GM12878 (cell line): Measurements from ENCODE around the gene NT5M. TPM values are rescaled to one million over a fixed set of nuclear protein-coding genes. Genes with fewer than 3 reads are reported as not detected.

Source experiments
- ATAC-seq: fragments of 200-7000 bp; cut with Tn5 transposase; 3 replicates; pipeline ENCODE4 v1.9.1; 2020; ENCODE audit warnings: mild to moderate bottlenecking, moderate library complexity
- BruUV-seq: library from RNA; stranded (reverse); fragments of 400-500 nt; replicated peaks from 2 replicates; lab custom pipeline; 2021; lab: Mats Ljungman, UMichigan
- CTCF ChIA-PET: fragments of 300-600 bp; sonication (Branson Sonifier 250); formaldehyde crosslinking; extraction: SDS; loops from one replicate; lab custom pipeline; 2021; ENCODE audit warnings: inconsistent platforms; lab: Yijun Ruan, JAX
- POLR2A ChIA-PET: fragments of 350-600 bp; formaldehyde crosslinking; extraction: SDS; loops from one replicate; lab custom pipeline; 2021; ENCODE audit warnings: inconsistent platforms; lab: Charles Lee
- RAD21 ChIA-PET: fragments of 300-600 bp; sonication (Branson Sonifier 250); formaldehyde crosslinking; loops from one replicate; lab custom pipeline; 2023; ENCODE audit warnings: antibody characterized with exemption; ENCODE audit not compliant: unreplicated experiment; lab: Charles Lee
- SMC1A ChIA-PET: fragments of 300-600 bp; sonication (Branson Sonifier 250); formaldehyde crosslinking; loops from one replicate; lab custom pipeline; 2023; ENCODE audit not compliant: unreplicated experiment, uncharacterized antibody; lab: Charles Lee
- DNase-seq: peaks from one replicate; pipeline ENCODE4 v3.0.0-alpha.2; 2011; ENCODE audit warnings: low read depth, low spot score
- FAIRE-seq: peaks from 3 replicates; lab custom pipeline; 2011; peaks lifted over from hg19 to GRCh38; lab: Jason Lieb, UNC
- H2AFZ ChIP-seq: 2 replicates; pipeline ENCODE4 v1.6.0; 2011; ENCODE audit warnings: low read depth, low read length, control low read depth; ENCODE audit not compliant: control insufficient read depth
- H3K27ac ChIP-seq: 2 replicates; pipeline ENCODE4 v1.5.1; 2011; ENCODE audit warnings: control low read depth; ENCODE audit not compliant: control insufficient read depth, insufficient read depth
- H3K27me3 ChIP-seq, 2 experiments: replicated peaks in 1 of 2; 2 replicates each; pipeline versions ENCODE4 v1.6.0 to v1.6.1; 2011; ENCODE audit warnings: low read length in 1 of 2; ENCODE audit not compliant: control insufficient read depth in 2 of 2, insufficient read depth in 2 of 2
- H3K36me3 ChIP-seq, 2 experiments: 2 replicates each; pipeline ENCODE4 v1.5.1; 2011; ENCODE audit warnings: low read length in 1 of 2; ENCODE audit not compliant: control insufficient read depth in 2 of 2, insufficient read depth in 2 of 2
- H3K4me1 ChIP-seq: 2 replicates; pipeline ENCODE4 v1.6.1; 2011; ENCODE audit warnings: mild to moderate bottlenecking, low read length, moderate library complexity, mixed read lengths; ENCODE audit not compliant: control insufficient read depth, insufficient read depth
- H3K4me2 ChIP-seq: 2 replicates; pipeline ENCODE4 v1.6.0; 2011; ENCODE audit warnings: control low read depth; ENCODE audit not compliant: control insufficient read depth, insufficient read depth
- H3K4me3 ChIP-seq: fragments of 200-600 bp; sonication (generic); 2 replicates; pipeline ENCODE4 v1.5.1; 2016
- H3K79me2 ChIP-seq: 2 replicates; pipeline ENCODE4 v1.6.0; 2011; ENCODE audit warnings: low read length; ENCODE audit not compliant: control insufficient read depth, insufficient read depth
- H3K9ac ChIP-seq: 2 replicates; pipeline ENCODE4 v1.8.0; 2011; ENCODE audit warnings: low read length, control low read depth, mixed read lengths; ENCODE audit not compliant: control insufficient read depth, insufficient read depth
- H3K9me3 ChIP-seq: replicated peaks from 3 replicates; pipeline ENCODE4 v1.5.1; 2011; ENCODE audit warnings: mild to moderate bottlenecking, low read length; ENCODE audit not compliant: control insufficient read depth, insufficient read depth
- H4K20me1 ChIP-seq: 2 replicates; pipeline ENCODE4 v1.6.0; 2011; ENCODE audit not compliant: control insufficient read depth, insufficient read depth
- BACH1 ChIP-seq: fragments of 450-650 bp; IDR thresholded peaks from 2 replicates; pipeline ENCODE4 v1.6.1; 2017; ENCODE audit warnings: mild to moderate bottlenecking, borderline replicate concordance
- CBX3 ChIP-seq: fragments of 200-600 bp; sonication (generic); IDR thresholded peaks from 2 replicates; pipeline ENCODE4 v1.6.1; 2016; ENCODE audit warnings: low read depth, borderline replicate concordance
- NR2C1 ChIP-seq: fragments of 450-650 bp; IDR thresholded peaks from 2 replicates; pipeline ENCODE4 v1.6.1; 2017; ENCODE audit warnings: antibody characterized with exemption, mild to moderate bottlenecking, moderate library complexity
- NR2F1 ChIP-seq: fragments of 450-650 bp; conservative IDR thresholded peaks from 2 replicates; pipeline ENCODE4 v1.6.1; 2017; ENCODE audit warnings: mild to moderate bottlenecking
- RFX5 ChIP-seq: IDR thresholded peaks from 2 replicates; pipeline ENCODE4 v1.6.1; 2011; ENCODE audit warnings: low read depth, low read length, improper control_type of control experiment
- STAT1 ChIP-seq: fragments of 450-650 bp; conservative IDR thresholded peaks from 2 replicates; pipeline ENCODE4 v1.6.1; 2014; ENCODE audit warnings: antibody characterized with exemption, mild to moderate bottlenecking
- ZNF207 ChIP-seq: fragments of 450-650 bp; IDR thresholded peaks from 2 replicates; pipeline ENCODE4 v1.6.1; 2014; ENCODE audit warnings: antibody characterized with exemption, mild to moderate bottlenecking, borderline replicate concordance
- WGBS: methylation state at CpG from one replicate; pipeline ENCODE4 v1.1.6; 2016; ENCODE audit warnings: low lambda C conversion rate; ENCODE audit not compliant: insufficient replicate concordance, insufficient coverage; ENCODE audit errors: missing lambda C conversion rate; 5-methylcytosine and 5-hydroxymethylcytosine counted together
- in situ Hi-C: fragments of 300-500 bp; cut with MboI; formaldehyde crosslinking; loops from 9 replicates; pipeline ENCODE4 v1.14.3; 2018; ENCODE audit warnings: mixed read lengths
- intact Hi-C: fragments of 100-400 bp; cut with micrococcal nuclease; formaldehyde crosslinking; loops from one replicate; pipeline ENCODE4 v1.14.2; 2022; ENCODE audit not compliant: unreplicated experiment
- polyA plus RNA-seq, 11 experiments: library from polyadenylated mRNA; depleted of rRNA in 4 of 11; unstranded in 6 of 11; stranded (reverse) in 5 of 11; fragments of >200 nt; fragmentation: Nextera tagmentation in 4 of 11; fragmentation: Illumina TruSeq in 1 of 11; extraction: Ambion mirVana in 4 of 11; extraction: Trizol in 1 of 11; gene quantifications; 1 replicate in 1 of 11; 2 replicates in 10 of 11; pipeline versions ENCODE4 v1.2.1 to v1.2.3, GENCODE V29; 2011 to 2016; ENCODE audit warnings: inconsistent platforms in 2 of 11, missing spikeins in 2 of 11, low read depth in 1 of 11
- total RNA-seq, 4 experiments: library from RNA; depleted of rRNA in 3 of 4; stranded (reverse); fragments of >200 nt in 3 of 4; fragmentation: Illumina TruSeq in 1 of 4; extraction: Trizol in 1 of 4; gene quantifications; 2 replicates each; pipeline versions ENCODE4 v1.2.1 to v1.2.3, GENCODE V29; 2013 to 2021
- TF ChIP-seq, protein P1 (sequence below): fragments of 450-650 bp; IDR thresholded peaks from 2 replicates; pipeline ENCODE4 v1.6.1; 2018; ENCODE audit warnings: mild to moderate bottlenecking, low read depth, moderate library complexity; ENCODE audit not compliant: partially characterized antibody
- TF ChIP-seq, protein P2 (sequence below): fragments of 450-650 bp; formaldehyde crosslinking; IDR thresholded peaks from 2 replicates; pipeline ENCODE4 v1.5.0; 2022; ENCODE audit warnings: mild to moderate bottlenecking, missing genetic modification characterization
- TF ChIP-seq, protein P3 (sequence below): fragments of 450-650 bp; IDR thresholded peaks from 2 replicates; pipeline ENCODE4 v1.6.1; 2016; ENCODE audit warnings: mild to moderate bottlenecking
- TF ChIP-seq, protein P4 (sequence below), 3 experiments: IDR thresholded peaks in 2 of 3; conservative IDR thresholded peaks in 1 of 3; 2 replicates each; pipeline ENCODE4 v1.5.1; 2011; ENCODE audit warnings: low read depth in 3 of 3, low read length in 3 of 3, mild to moderate bottlenecking in 3 of 3, control low read depth in 2 of 3, moderate library complexity in 2 of 3, inconsistent platforms in 1 of 3, mixed read lengths in 1 of 3; ENCODE audit not compliant: control insufficient read depth in 2 of 3, insufficient read depth in 1 of 3; ENCODE audit errors: extremely low read depth in 1 of 3

The NT5M gene
- total and polyA plus RNA-seq, 10 of the 15 experiments (the other 5 are each of a cell fraction or from before 2014, with no cell fraction given): 0.18 to 14.1 (median 2.9) TPM

DNA sequence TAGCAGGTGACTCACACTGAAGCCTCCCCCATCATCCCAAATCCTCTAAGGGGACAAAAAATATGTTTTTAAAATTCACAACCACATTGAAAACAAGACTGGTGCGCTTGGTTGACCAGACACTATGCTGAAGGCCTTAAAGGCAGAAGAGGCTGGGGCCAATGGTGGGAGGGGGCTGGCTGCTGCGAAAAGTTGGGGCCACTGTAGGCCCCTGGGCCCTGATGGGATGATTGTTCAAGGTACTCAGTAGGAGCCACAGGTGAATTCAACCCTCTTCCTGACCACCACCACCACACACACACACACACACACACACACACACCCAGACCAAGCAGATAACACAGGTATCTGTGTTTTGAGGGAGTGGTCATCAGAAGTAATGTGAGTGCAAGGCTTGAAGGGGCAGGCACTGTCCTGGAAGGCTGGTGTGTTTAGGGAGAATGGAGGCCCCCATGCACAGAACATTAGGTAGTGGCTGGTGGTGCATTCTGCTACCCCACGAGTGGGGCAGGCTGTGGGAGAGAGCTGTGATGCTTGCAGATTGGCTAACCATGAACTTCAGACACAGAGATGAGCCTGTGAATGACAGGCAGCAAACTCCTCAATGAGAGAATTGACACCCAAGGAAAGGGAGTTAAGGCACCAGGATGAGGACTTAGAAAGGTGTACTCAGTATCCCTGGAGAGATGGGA, 55.0 kb downstream of the NT5M start:
- DNase-seq (no peak), FAIRE-seq (no peak), ATAC-seq (no peak)
- Histone ChIP-seq H3K27me3 (no peaks in the 10 kb centered on the region), H3K9ac (no peak overlapping the region), H3K4me1 (no peaks in the 10 kb centered on the region), H2AFZ (no peak overlapping the region), H3K27ac (no peak overlapping the region), H4K20me1 (no peaks in the 10 kb centered on the region), H3K4me3 (no peak overlapping the region), H3K36me3 (no peaks in the 10 kb centered on the region), H3K4me2 (no peak overlapping the region), H3K9me3 (no peaks in the 10 kb centered on the region), H3K79me2 (no peaks in the 10 kb centered on the region)
- in situ Hi-C loops: loop anchor here (5.0 to 10.0 kb wide), 4 partner anchors 84 to 507 kb away; partner anchors contain the start of gene RASD1
- ChIA-PET SMC1A (no interaction called here), RAD21 (interaction anchor here (1.5 kb wide), 1 partner anchor 284 kb away, joined by 4 read pairs; no protein-coding TSS in a partner anchor), CTCF (interaction anchor here (0.9 to 1.2 kb wide), 2 partner anchors 71 to 283 kb away, joined by 3 to 5 read pairs; no protein-coding TSS in a partner anchor), POLR2A (no interaction called here)
- TF ChIP-seq, protein P1, sequence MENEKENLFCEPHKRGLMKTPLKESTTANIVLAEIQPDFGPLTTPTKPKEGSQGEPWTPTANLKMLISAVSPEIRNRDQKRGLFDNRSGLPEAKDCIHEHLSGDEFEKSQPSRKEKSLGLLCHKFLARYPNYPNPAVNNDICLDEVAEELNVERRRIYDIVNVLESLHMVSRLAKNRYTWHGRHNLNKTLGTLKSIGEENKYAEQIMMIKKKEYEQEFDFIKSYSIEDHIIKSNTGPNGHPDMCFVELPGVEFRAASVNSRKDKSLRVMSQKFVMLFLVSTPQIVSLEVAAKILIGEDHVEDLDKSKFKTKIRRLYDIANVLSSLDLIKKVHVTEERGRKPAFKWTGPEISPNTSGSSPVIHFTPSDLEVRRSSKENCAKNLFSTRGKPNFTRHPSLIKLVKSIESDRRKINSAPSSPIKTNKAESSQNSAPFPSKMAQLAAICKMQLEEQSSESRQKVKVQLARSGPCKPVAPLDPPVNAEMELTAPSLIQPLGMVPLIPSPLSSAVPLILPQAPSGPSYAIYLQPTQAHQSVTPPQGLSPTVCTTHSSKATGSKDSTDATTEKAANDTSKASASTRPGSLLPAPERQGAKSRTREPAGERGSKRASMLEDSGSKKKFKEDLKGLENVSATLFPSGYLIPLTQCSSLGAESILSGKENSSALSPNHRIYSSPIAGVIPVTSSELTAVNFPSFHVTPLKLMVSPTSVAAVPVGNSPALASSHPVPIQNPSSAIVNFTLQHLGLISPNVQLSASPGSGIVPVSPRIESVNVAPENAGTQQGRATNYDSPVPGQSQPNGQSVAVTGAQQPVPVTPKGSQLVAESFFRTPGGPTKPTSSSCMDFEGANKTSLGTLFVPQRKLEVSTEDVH: no peak
- TF ChIP-seq, protein P2, sequence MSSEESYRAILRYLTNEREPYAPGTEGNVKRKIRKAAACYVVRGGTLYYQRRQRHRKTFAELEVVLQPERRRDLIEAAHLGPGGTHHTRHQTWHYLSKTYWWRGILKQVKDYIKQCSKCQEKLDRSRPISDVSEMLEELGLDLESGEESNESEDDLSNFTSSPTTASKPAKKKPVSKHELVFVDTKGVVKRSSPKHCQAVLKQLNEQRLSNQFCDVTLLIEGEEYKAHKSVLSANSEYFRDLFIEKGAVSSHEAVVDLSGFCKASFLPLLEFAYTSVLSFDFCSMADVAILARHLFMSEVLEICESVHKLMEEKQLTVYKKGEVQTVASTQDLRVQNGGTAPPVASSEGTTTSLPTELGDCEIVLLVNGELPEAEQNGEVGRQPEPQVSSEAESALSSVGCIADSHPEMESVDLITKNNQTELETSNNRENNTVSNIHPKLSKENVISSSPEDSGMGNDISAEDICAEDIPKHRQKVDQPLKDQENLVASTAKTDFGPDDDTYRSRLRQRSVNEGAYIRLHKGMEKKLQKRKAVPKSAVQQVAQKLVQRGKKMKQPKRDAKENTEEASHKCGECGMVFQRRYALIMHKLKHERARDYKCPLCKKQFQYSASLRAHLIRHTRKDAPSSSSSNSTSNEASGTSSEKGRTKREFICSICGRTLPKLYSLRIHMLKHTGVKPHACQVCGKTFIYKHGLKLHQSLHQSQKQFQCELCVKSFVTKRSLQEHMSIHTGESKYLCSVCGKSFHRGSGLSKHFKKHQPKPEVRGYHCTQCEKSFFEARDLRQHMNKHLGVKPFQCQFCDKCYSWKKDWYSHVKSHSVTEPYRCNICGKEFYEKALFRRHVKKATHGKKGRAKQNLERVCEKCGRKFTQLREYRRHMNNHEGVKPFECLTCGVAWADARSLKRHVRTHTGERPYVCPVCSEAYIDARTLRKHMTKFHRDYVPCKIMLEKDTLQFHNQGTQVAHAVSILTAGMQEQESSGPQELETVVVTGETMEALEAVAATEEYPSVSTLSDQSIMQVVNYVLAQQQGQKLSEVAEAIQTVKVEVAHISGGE (CRISPR knock-in tag): no peak
- TF ChIP-seq NR2C1: no peak
- no peak for TF ChIP-seq STAT1
- TF ChIP-seq, protein P3, sequence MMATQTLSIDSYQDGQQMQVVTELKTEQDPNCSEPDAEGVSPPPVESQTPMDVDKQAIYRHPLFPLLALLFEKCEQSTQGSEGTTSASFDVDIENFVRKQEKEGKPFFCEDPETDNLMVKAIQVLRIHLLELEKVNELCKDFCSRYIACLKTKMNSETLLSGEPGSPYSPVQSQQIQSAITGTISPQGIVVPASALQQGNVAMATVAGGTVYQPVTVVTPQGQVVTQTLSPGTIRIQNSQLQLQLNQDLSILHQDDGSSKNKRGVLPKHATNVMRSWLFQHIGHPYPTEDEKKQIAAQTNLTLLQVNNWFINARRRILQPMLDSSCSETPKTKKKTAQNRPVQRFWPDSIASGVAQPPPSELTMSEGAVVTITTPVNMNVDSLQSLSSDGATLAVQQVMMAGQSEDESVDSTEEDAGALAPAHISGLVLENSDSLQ: no peak
- no peak for TF ChIP-seq BACH1
- no peak for TF ChIP-seq RFX5
- TF ChIP-seq NR2F1: no peak
- no peak for TF ChIP-seq CBX3
- no peak for TF ChIP-seq ZNF207
- TF ChIP-seq, protein P4, sequence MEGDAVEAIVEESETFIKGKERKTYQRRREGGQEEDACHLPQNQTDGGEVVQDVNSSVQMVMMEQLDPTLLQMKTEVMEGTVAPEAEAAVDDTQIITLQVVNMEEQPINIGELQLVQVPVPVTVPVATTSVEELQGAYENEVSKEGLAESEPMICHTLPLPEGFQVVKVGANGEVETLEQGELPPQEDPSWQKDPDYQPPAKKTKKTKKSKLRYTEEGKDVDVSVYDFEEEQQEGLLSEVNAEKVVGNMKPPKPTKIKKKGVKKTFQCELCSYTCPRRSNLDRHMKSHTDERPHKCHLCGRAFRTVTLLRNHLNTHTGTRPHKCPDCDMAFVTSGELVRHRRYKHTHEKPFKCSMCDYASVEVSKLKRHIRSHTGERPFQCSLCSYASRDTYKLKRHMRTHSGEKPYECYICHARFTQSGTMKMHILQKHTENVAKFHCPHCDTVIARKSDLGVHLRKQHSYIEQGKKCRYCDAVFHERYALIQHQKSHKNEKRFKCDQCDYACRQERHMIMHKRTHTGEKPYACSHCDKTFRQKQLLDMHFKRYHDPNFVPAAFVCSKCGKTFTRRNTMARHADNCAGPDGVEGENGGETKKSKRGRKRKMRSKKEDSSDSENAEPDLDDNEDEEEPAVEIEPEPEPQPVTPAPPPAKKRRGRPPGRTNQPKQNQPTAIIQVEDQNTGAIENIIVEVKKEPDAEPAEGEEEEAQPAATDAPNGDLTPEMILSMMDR (IDR thresholded peaks at IDR 0.05 in 2 of 3, conservative IDR thresholded peaks at IDR 0.05 in 1 of 3; ENCODE audit: control insufficient read depth in 2 of 3, extremely low read depth in 1 of 3, insufficient read depth in 1 of 3, low read depth in 3 of 3, low read length in 3 of 3): no peak
- no TSS peak for BruUV-seq
- intact Hi-C loops: no loop called here
- WGBS: 21% methylated on average over 3 of the region's 3 CpGs
